ENCODE measurements around the gene IL10. TPM values are rescaled to one million over a fixed set of nuclear protein-coding genes. Genes with fewer than 3 reads are reported as not detected.

Gene IL10
- total RNA-seq, 2 donors from 2014 or later = 0.93 to 3.1 TPM

DNA sequence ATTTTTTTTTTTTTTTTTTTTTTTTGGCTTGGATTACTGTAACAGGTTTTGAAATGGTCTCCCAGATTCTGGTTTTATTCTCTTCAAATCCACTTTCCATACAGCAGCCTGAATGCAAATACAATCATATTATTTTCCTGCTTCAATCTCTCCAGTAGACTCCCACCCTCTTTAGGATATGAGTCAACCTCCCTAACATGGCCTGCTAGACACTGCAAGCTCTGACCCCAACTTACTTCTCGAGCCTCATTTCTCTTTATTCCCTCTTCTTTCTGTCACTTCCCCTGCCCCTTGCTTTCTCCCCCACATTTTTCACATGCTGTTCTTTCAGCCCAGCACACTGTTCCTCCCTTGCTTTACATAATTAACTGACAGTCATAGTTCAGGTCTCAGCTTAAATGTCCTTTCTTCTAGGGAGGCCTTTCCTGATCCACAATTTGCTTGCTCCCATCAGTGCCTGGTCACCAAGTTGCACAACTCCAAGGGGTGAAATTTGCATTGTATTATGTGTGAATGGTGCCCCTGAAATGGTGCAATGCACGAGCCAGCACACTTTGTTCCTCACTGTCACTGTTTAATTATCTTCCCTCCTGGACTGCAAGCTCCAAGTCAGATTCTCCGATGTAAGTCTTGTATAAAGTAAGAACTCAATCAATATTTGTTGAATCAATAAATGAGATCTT lies 23.8 kb downstream of the IL10 start:
- Histone ChIP-seq H3K27me3 (no peaks in the 10 kb centered on the region), H3K9me3 (no peaks in the 10 kb centered on the region), H3K4me3 (no peak overlapping the region), H3K4me1 (no peaks in the 10 kb centered on the region), H3K36me3 (no peaks in the 10 kb centered on the region), H3K27ac (no peak overlapping the region)
- TF ChIP-seq, protein P1, sequence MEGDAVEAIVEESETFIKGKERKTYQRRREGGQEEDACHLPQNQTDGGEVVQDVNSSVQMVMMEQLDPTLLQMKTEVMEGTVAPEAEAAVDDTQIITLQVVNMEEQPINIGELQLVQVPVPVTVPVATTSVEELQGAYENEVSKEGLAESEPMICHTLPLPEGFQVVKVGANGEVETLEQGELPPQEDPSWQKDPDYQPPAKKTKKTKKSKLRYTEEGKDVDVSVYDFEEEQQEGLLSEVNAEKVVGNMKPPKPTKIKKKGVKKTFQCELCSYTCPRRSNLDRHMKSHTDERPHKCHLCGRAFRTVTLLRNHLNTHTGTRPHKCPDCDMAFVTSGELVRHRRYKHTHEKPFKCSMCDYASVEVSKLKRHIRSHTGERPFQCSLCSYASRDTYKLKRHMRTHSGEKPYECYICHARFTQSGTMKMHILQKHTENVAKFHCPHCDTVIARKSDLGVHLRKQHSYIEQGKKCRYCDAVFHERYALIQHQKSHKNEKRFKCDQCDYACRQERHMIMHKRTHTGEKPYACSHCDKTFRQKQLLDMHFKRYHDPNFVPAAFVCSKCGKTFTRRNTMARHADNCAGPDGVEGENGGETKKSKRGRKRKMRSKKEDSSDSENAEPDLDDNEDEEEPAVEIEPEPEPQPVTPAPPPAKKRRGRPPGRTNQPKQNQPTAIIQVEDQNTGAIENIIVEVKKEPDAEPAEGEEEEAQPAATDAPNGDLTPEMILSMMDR (IDR thresholded peaks at IDR 0.05) = no peak
- DNase-seq (ENCODE audit: low spot score) = no peak

DNA sequence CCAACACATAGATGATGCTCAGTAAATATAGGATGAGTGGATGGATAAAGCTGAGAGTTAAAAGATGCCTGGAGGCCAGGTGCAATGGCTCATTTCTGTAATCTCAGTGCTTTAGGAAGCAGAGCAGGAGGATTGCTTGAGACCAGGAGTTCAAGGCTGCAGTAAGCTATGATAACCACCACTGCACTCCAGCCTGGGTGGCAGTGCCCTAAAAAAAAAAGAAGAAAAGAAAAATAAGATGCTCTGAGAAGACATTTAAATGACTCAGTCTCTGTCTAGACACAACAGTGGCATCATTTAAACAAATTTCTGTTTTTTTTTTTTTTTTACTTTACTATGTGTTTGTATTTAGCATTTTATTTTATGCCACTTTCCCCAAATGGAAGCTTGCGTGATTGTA lies 27.0 kb downstream of the IL10 start:
- no peaks in the 10 kb centered on the region for H3K27me3 ChIP-seq
- TF ChIP-seq, protein P1 (IDR thresholded peaks at IDR 0.05) = no peak
- no peaks in the 10 kb centered on the region for H3K36me3 ChIP-seq
- no peak overlapping the region for H3K27ac ChIP-seq
- no peaks in the 10 kb centered on the region for H3K9me3 ChIP-seq
- H3K4me3 ChIP-seq = no peak overlapping the region
- no peaks in the 10 kb centered on the region for H3K4me1 ChIP-seq
- DNase-seq (ENCODE audit: low spot score) = no peak

DNA sequence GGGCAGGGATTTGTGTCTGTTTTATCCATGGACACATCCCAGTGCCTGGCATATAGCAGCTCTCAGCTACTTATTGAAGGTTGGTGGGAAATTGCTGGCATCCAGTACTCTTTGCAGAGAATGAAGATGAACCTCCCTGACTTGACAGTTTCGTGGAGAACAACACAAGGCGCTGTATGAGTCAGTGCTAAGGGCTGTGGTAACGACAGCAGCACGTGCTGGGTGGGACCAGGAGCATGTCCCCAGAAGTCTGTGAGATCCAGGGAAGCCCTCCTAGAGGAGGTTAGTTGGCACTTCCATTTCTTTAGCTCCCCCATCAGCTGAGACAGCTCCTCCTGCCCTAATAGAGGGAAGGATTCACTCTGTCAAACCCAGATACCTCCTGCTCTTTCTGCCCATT lies 27.6 kb downstream of the IL10 start:
- no peak for DNase-seq (ENCODE audit: low spot score)
- Histone ChIP-seq H3K36me3 (no peaks in the 10 kb centered on the region), H3K27me3 (no peaks in the 10 kb centered on the region), H3K27ac (no peak overlapping the region), H3K9me3 (no peaks in the 10 kb centered on the region), H3K4me3 (no peak overlapping the region), H3K4me1 (no peaks in the 10 kb centered on the region)
- TF ChIP-seq, protein P1 (IDR thresholded peaks at IDR 0.05) = no peak

DNA sequence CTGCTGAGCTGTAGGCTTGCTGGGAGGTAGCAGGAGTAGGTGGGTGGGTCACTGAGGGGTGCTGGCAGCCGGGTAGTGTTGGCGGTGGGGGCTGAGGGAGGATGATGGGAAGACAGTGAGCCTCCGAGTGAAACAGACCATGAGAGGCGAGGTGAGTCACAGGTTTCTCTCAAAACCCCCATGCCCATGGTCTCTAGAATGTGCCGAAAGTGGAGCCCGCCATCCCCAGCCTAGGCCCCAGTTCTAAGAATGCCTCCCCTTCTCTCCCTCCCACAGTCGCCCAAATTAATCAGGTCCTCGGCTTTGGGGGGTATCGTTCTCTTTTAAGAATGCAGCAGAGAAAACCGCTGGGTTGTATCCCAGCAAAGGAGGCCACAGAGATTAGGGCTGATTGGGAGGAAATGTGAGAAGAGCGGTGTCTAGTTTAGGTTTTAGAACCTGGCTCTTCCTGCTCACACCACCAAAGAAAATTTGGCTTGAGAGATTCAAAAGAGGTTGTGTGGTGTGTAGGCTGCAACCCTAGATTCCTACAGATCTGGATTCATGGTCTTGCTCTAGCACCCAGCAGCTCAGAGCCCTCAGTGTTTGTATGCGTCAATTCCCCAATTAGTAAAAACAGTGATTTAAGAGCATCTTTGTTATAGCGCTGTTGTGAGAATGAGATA lies 29.4 kb downstream of the IL10 start:
- Histone ChIP-seq H3K27ac (no peak overlapping the region), H3K9me3 (no peaks in the 10 kb centered on the region), H3K4me3 (no peak overlapping the region), H3K36me3 (no peaks in the 10 kb centered on the region), H3K4me1 (peaks cover 0 to 15% of the 10 kb centered on the region in 2 donors), H3K27me3 (no peaks in the 10 kb centered on the region)
- DNase-seq (ENCODE audit: low spot score) = no peak
- TF ChIP-seq, protein P1 (IDR thresholded peaks at IDR 0.05) = no peak

DNA sequence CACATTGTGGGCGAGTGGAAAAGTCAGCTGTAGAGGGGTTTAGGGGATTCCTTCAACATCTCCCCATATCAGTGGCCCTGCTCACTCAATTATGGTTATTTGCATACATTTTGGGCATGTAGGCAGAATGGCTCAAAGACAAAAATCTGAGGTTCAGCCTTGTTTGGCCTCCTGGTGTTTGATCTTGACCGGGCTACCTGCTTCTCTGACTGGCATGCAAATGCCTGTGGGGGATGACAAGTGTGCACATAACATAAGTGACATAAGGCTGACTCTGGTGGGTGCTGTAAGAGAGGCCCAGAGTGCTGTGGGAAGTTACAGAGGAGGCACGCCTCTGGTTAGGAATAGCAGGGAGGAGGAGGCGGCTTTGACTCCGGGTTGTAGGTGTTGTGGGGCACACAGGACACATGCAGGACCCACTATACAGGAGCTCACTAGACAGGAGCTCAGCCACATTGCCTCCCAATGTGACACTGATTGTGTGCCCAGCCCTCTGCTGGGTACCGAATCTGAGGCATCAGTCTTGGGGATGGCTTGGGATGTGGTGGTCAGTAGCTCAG lies 31.1 kb downstream of the IL10 start:
- no peak for DNase-seq (ENCODE audit: low spot score)
- H3K27ac ChIP-seq = no peak overlapping the region
- no peak overlapping the region for H3K4me3 ChIP-seq
- TF ChIP-seq, protein P1 (IDR thresholded peaks at IDR 0.05) = no peak
- peaks cover 0 to 31% of the 10 kb centered on the region in 2 donors for H3K4me1 ChIP-seq
- H3K27me3 ChIP-seq = no peaks in the 10 kb centered on the region
- H3K9me3 ChIP-seq = no peaks in the 10 kb centered on the region
- no peaks in the 10 kb centered on the region for H3K36me3 ChIP-seq

Data from right atrium auricular region (tissue), 2 donors.